SK-N-SH treated with all-trans-retinoic acid at 6 μM for 48 hours (cell line): ENCODE measurements around the gene HDAC5.

Experiments used
- ATAC-seq: fragments of 200-7000 bp; cut with Tn5 transposase; 3 replicates; pipeline ENCODE4 v1.9.1; 2020; ENCODE audit warnings: mild to moderate bottlenecking, moderate library complexity
- BACH2 ChIP-seq: fragments of 250-450 bp; sonication (Bioruptor Pico); IDR thresholded peaks from 2 replicates; pipeline ENCODE4 v1.9.0; 2021; ENCODE audit warnings: mild to moderate bottlenecking, borderline replicate concordance
- ESRRG ChIP-seq: fragments of 250-450 bp; sonication (Bioruptor Pico); IDR thresholded peaks from 2 replicates; pipeline ENCODE4 v1.6.1; 2021; ENCODE audit warnings: mild to moderate bottlenecking
- GLIS3 ChIP-seq: fragments of 250-450 bp; sonication (Bioruptor Pico); IDR thresholded peaks from 2 replicates; pipeline ENCODE4 v1.5.0; 2020; ENCODE audit warnings: mild to moderate bottlenecking, moderate library complexity
- ISL1 ChIP-seq: fragments of 250-450 bp; sonication (Bioruptor Pico); IDR thresholded peaks from 2 replicates; pipeline ENCODE4 v2.1.2; 2022; ENCODE audit warnings: mild to moderate bottlenecking, moderate library complexity
- OSR1 ChIP-seq: fragments of 250-450 bp; sonication (Bioruptor Pico); IDR thresholded peaks from 2 replicates; pipeline ENCODE4 v1.8.0; 2022; ENCODE audit warnings: moderate library complexity, mild to moderate bottlenecking, inconsistent platforms
- PPARA ChIP-seq: fragments of 250-450 bp; sonication (Bioruptor Pico); IDR thresholded peaks from 2 replicates; pipeline ENCODE4 v1.5.0; 2020; ENCODE audit warnings: mild to moderate bottlenecking, borderline replicate concordance
- RARB ChIP-seq: fragments of 250-450 bp; sonication (Bioruptor Pico); IDR thresholded peaks from 2 replicates; pipeline ENCODE4 v1.8.0; 2021; ENCODE audit warnings: mild to moderate bottlenecking, moderate library complexity
- SNAI2 ChIP-seq: fragments of 250-450 bp; sonication (Bioruptor Pico); IDR thresholded peaks from 2 replicates; pipeline ENCODE4 v1.5.0; 2020; ENCODE audit warnings: mild to moderate bottlenecking, moderate library complexity
- TCF4 ChIP-seq: fragments of 250-450 bp; sonication (Bioruptor Pico); IDR thresholded peaks from 2 replicates; pipeline ENCODE4 v1.8.0; 2021; ENCODE audit warnings: mild to moderate bottlenecking, moderate library complexity, borderline replicate concordance
- TOX ChIP-seq: fragments of 250-450 bp; sonication (Bioruptor Pico); IDR thresholded peaks from 2 replicates; pipeline ENCODE4 v1.8.0; 2021; ENCODE audit warnings: mild to moderate bottlenecking, moderate library complexity, borderline replicate concordance
- ZC3H10 ChIP-seq: fragments of 250-450 bp; sonication (Bioruptor Pico); IDR thresholded peaks from 2 replicates; pipeline ENCODE4 v1.5.1; 2021; ENCODE audit warnings: mild to moderate bottlenecking, moderate library complexity
- ZFP3 ChIP-seq: fragments of 250-450 bp; sonication (Bioruptor Pico); IDR thresholded peaks from 2 replicates; pipeline ENCODE4 v1.5.0; 2020; ENCODE audit warnings: mild to moderate bottlenecking, moderate library complexity
- ZFP30 ChIP-seq: fragments of 450-650 bp; formaldehyde crosslinking; IDR thresholded peaks from 2 replicates; pipeline ENCODE4 v1.5.0; 2022; ENCODE audit warnings: mild to moderate bottlenecking, moderate library complexity
- ZNF565 ChIP-seq: fragments of 450-650 bp; formaldehyde crosslinking; conservative IDR thresholded peaks from 2 replicates; pipeline ENCODE4 v1.5.0; 2020; ENCODE audit warnings: low read depth, mild to moderate bottlenecking, moderate library complexity
- ZNF70 ChIP-seq: fragments of 450-650 bp; formaldehyde crosslinking; IDR thresholded peaks from 2 replicates; pipeline ENCODE4 v1.5.0; 2020; ENCODE audit warnings: mild to moderate bottlenecking, moderate library complexity
- TF ChIP-seq, protein P1 (sequence below): fragments of 250-450 bp; sonication (Bioruptor Pico); IDR thresholded peaks from 2 replicates; pipeline ENCODE4 v1.8.0; 2020; ENCODE audit warnings: mild to moderate bottlenecking, moderate library complexity, borderline replicate concordance
- TF ChIP-seq, protein P2 (sequence below): fragments of 250-450 bp; sonication (Bioruptor Pico); IDR thresholded peaks from 2 replicates; pipeline ENCODE4 v1.5.1; 2020; ENCODE audit warnings: low read depth, mild to moderate bottlenecking, moderate library complexity
- TF ChIP-seq, protein P3 (sequence below): fragments of 250-450 bp; sonication (Bioruptor Pico); IDR thresholded peaks from 2 replicates; pipeline ENCODE4 v1.5.0; 2020; ENCODE audit warnings: mild to moderate bottlenecking, moderate library complexity
- TF ChIP-seq, protein P4 (sequence below): fragments of 250-450 bp; sonication (Bioruptor Pico); IDR thresholded peaks from 2 replicates; pipeline ENCODE4 v1.8.0; 2021; ENCODE audit warnings: low read depth, mild to moderate bottlenecking, moderate library complexity, borderline replicate concordance
- TF ChIP-seq, protein P5 (sequence below): fragments of 250-450 bp; sonication (Bioruptor Pico); IDR thresholded peaks from 2 replicates; pipeline ENCODE4 v1.5.1; 2021; ENCODE audit warnings: mild to moderate bottlenecking, moderate library complexity

Gene HDAC5

DNA sequence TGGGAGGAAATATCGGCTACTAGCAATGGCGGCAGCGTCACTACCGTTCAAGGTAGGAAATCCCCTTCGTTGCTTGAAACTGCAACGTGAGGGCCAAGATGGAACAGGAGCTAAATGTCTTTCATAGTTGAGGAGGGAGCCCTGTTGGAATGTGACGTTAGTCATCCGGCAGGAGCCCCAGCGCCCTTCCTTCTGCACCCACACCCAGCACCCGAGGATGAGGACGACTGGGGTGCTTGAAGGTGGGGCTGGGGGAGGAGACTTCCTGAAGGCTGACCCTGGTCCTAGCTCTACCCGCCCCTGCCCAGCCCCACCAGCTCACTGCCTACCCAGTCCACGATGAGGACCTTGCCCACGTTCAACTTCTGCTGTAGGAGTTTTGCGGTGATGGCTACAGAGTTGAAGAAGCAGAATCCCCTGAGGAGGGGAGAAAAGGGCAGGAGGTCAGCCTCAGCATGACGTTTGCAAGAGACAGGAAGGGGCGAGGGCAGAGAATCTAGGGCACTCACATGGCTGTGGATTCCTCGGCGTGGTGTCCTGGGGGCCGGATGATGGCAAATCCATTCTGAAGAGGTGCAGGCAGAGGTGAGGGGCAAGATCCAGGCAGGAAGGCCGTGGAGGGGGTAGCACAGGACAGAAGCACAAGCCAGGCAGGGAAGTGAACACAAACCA lies 41.0 kb downstream of the HDAC5 start:
- TF ChIP-seq BACH2 (CRISPR knock-in tag) (no peak), ZNF70 (CRISPR knock-in tag) (no peak)
- TF ChIP-seq, protein P1, sequence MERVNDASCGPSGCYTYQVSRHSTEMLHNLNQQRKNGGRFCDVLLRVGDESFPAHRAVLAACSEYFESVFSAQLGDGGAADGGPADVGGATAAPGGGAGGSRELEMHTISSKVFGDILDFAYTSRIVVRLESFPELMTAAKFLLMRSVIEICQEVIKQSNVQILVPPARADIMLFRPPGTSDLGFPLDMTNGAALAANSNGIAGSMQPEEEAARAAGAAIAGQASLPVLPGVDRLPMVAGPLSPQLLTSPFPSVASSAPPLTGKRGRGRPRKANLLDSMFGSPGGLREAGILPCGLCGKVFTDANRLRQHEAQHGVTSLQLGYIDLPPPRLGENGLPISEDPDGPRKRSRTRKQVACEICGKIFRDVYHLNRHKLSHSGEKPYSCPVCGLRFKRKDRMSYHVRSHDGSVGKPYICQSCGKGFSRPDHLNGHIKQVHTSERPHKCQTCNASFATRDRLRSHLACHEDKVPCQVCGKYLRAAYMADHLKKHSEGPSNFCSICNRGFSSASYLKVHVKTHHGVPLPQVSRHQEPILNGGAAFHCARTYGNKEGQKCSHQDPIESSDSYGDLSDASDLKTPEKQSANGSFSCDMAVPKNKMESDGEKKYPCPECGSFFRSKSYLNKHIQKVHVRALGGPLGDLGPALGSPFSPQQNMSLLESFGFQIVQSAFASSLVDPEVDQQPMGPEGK: no peak
- TF ChIP-seq, protein P2, sequence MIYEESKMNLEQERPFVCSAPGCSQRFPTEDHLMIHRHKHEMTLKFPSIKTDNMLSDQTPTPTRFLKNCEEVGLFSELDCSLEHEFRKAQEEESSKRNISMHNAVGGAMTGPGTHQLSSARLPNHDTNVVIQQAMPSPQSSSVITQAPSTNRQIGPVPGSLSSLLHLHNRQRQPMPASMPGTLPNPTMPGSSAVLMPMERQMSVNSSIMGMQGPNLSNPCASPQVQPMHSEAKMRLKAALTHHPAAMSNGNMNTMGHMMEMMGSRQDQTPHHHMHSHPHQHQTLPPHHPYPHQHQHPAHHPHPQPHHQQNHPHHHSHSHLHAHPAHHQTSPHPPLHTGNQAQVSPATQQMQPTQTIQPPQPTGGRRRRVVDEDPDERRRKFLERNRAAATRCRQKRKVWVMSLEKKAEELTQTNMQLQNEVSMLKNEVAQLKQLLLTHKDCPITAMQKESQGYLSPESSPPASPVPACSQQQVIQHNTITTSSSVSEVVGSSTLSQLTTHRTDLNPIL (CRISPR knock-in tag): no peak
- no peak for ATAC-seq

DNA sequence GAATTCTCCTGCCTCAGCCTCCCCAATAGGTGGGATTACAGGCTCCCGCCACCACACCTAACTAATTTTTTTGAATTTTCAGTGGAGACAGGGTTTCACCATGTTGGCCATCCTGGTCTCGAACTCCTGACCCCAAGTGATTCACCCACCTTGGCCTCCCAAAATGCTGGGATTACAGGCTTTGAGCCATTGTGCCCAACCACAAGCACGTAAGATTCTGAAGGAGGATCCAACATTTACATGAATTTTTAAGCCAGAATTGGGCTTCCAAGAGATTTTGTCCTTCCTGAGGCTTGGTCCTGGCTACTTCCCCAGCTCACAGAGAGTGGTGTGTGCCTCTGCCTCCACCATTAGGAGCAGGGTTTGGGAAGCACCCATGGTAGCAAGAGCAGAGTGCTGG lies 41.8 kb downstream of the HDAC5 start:
- no peak for ATAC-seq

More for the DNA sequence above, 41.8 kb downstream of the HDAC5 start:
- TF ChIP-seq, protein P3, sequence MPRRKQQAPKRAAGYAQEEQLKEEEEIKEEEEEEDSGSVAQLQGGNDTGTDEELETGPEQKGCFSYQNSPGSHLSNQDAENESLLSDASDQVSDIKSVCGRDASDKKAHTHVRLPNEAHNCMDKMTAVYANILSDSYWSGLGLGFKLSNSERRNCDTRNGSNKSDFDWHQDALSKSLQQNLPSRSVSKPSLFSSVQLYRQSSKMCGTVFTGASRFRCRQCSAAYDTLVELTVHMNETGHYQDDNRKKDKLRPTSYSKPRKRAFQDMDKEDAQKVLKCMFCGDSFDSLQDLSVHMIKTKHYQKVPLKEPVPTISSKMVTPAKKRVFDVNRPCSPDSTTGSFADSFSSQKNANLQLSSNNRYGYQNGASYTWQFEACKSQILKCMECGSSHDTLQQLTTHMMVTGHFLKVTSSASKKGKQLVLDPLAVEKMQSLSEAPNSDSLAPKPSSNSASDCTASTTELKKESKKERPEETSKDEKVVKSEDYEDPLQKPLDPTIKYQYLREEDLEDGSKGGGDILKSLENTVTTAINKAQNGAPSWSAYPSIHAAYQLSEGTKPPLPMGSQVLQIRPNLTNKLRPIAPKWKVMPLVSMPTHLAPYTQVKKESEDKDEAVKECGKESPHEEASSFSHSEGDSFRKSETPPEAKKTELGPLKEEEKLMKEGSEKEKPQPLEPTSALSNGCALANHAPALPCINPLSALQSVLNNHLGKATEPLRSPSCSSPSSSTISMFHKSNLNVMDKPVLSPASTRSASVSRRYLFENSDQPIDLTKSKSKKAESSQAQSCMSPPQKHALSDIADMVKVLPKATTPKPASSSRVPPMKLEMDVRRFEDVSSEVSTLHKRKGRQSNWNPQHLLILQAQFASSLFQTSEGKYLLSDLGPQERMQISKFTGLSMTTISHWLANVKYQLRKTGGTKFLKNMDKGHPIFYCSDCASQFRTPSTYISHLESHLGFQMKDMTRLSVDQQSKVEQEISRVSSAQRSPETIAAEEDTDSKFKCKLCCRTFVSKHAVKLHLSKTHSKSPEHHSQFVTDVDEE (CRISPR knock-in tag): no peak
- TF ChIP-seq, protein P4, sequence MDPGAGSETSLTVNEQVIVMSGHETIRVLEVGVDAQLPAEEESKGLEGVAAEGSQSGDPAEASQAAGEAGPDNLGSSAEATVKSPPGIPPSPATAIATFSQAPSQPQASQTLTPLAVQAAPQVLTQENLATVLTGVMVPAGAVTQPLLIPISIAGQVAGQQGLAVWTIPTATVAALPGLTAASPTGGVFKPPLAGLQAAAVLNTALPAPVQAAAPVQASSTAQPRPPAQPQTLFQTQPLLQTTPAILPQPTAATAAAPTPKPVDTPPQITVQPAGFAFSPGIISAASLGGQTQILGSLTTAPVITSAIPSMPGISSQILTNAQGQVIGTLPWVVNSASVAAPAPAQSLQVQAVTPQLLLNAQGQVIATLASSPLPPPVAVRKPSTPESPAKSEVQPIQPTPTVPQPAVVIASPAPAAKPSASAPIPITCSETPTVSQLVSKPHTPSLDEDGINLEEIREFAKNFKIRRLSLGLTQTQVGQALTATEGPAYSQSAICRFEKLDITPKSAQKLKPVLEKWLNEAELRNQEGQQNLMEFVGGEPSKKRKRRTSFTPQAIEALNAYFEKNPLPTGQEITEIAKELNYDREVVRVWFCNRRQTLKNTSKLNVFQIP: no peak
- TF ChIP-seq ZFP3 (CRISPR knock-in tag) (no peak), GLIS3 (CRISPR knock-in tag) (no peak), ESRRG (CRISPR knock-in tag) (no peak), RARB (CRISPR knock-in tag) (no peak), PPARA (CRISPR knock-in tag) (no peak), SNAI2 (CRISPR knock-in tag) (no peak), BACH2 (CRISPR knock-in tag) (no peak), ISL1 (CRISPR knock-in tag) (no peak), ZNF70 (CRISPR knock-in tag) (no peak), OSR1 (CRISPR knock-in tag) (no peak), TOX (CRISPR knock-in tag) (no peak), ZC3H10 (CRISPR knock-in tag) (no peak), ZFP30 (no peak), TCF4 (CRISPR knock-in tag) (no peak), ZNF565 (CRISPR knock-in tag) (no peak)
- TF ChIP-seq, protein P1: no peak
- TF ChIP-seq, protein P5, sequence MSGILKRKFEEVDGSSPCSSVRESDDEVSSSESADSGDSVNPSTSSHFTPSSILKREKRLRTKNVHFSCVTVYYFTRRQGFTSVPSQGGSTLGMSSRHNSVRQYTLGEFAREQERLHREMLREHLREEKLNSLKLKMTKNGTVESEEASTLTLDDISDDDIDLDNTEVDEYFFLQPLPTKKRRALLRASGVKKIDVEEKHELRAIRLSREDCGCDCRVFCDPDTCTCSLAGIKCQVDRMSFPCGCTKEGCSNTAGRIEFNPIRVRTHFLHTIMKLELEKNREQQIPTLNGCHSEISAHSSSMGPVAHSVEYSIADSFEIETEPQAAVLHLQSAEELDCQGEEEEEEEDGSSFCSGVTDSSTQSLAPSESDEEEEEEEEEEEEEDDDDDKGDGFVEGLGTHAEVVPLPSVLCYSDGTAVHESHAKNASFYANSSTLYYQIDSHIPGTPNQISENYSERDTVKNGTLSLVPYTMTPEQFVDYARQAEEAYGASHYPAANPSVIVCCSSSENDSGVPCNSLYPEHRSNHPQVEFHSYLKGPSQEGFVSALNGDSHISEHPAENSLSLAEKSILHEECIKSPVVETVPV (CRISPR knock-in tag): no peak
- TF ChIP-seq, protein P2 (CRISPR knock-in tag): no peak
